ENCODE results near the gene PRKN.

GRCh38 chr6:162721404-162721687 is 6.2 kb downstream of the PRKN start:
- TF ChIP-seq CTCF (IDR thresholded peaks at IDR 0.05) (no peak), POLR2A (IDR thresholded peaks at IDR 0.05) (no peak), POLR2AphosphoS5 (IDR thresholded peaks at IDR 0.05) (no peak)
